OCI-LY7 (cell line): ENCODE results near the gene FAM120A. TPM values are rescaled to one million over a fixed set of nuclear protein-coding genes. Genes with fewer than 3 reads are reported as not detected.

Experiments
- BruUV-seq: library from RNA; stranded (reverse); fragments of 400-500 nt; replicated peaks from 2 replicates; lab custom pipeline; 2021; lab: Mats Ljungman, UMichigan
- CTCF ChIA-PET: fragments of 300-600 bp; sonication (Branson Sonifier 250); formaldehyde crosslinking; loops from one replicate; lab custom pipeline; 2022; ENCODE audit warnings: antibody characterized with exemption; ENCODE audit not compliant: unreplicated experiment; lab: Charles Lee
- POLR2A ChIA-PET: fragments of 300-600 bp; sonication (Branson Sonifier 250); formaldehyde crosslinking; loops from one replicate; lab custom pipeline; 2022; ENCODE audit warnings: antibody characterized with exemption; lab: Charles Lee
- DNase-seq: peaks from one replicate; pipeline ENCODE4 v3.0.0-alpha.2; 2015; ENCODE audit warnings: low spot score
- H2AFZ ChIP-seq: fragments of 200-600 bp; sonication (generic), shearing (Covaris generic); 2 replicates; pipeline ENCODE4 v1.6.1; 2014; ENCODE audit warnings: mild to moderate bottlenecking, antibody characterized with exemption, low read length, moderate library complexity
- H3K27ac ChIP-seq: fragments of 200-600 bp; sonication (generic); 2 replicates; pipeline ENCODE4 v1.5.1; 2014; ENCODE audit warnings: mixed run types, low read depth, mild to moderate bottlenecking, moderate library complexity, low read length, inconsistent platforms; ENCODE audit not compliant: poor library complexity, severe bottlenecking
- H3K36me3 ChIP-seq: fragments of 200-600 bp; sonication (generic); 2 replicates; pipeline ENCODE4 v1.6.1; 2014; ENCODE audit warnings: mild to moderate bottlenecking, antibody characterized with exemption, low read length, moderate library complexity, mixed read lengths; ENCODE audit not compliant: insufficient read depth
- H3K4me1 ChIP-seq: fragments of 200-600 bp; sonication (generic); 2 replicates; pipeline ENCODE4 v1.5.1; 2014; ENCODE audit warnings: mild to moderate bottlenecking, low read length; ENCODE audit not compliant: insufficient read depth, poor library complexity, severe bottlenecking
- H3K4me2 ChIP-seq: fragments of 200-600 bp; sonication (generic); 2 replicates; pipeline ENCODE4 v1.6.1; 2014; ENCODE audit warnings: mild to moderate bottlenecking, low read length
- H3K4me3 ChIP-seq: fragments of 200-600 bp; sonication (generic); 2 replicates; pipeline ENCODE4 v1.5.1; 2014; ENCODE audit warnings: mild to moderate bottlenecking, low read depth, low read length; ENCODE audit not compliant: poor library complexity, severe bottlenecking
- H3K79me2 ChIP-seq: fragments of 200-600 bp; sonication (generic); 2 replicates; pipeline ENCODE4 v1.6.1; 2016; ENCODE audit warnings: low read depth, mild to moderate bottlenecking, low read length, moderate library complexity, mixed read lengths; ENCODE audit not compliant: insufficient read depth
- H3K9me2 ChIP-seq: fragments of 200-600 bp; sonication (generic); 2 replicates; pipeline ENCODE4 v1.6.1; 2016; ENCODE audit warnings: mild to moderate bottlenecking, low read length, mixed read lengths; ENCODE audit not compliant: insufficient read depth
- H3K9me3 ChIP-seq: fragments of 200-600 bp; sonication (generic); 2 replicates; pipeline ENCODE4 v1.6.1; 2014; ENCODE audit warnings: mild to moderate bottlenecking, mixed run types, low read length, mixed read lengths
- H4K20me1 ChIP-seq: fragments of 200-600 bp; sonication (generic); 2 replicates; pipeline ENCODE4 v1.6.1; 2014; ENCODE audit warnings: mild to moderate bottlenecking, antibody characterized with exemption, low read length, moderate library complexity, mixed read lengths; ENCODE audit not compliant: insufficient read depth
- EZH2phosphoT487 ChIP-seq: fragments of 200-600 bp; sonication (generic); IDR thresholded peaks from 2 replicates; pipeline ENCODE4 v1.6.1; 2018; ENCODE audit warnings: low read depth, borderline replicate concordance, mild to moderate bottlenecking, mixed run types, antibody characterized with exemption, low read length, moderate library complexity, mixed read lengths
- intact Hi-C: fragments of 100-400 bp; cut with micrococcal nuclease; formaldehyde crosslinking; loops from one replicate; pipeline ENCODE4 v1.10.0; 2022; ENCODE audit not compliant: unreplicated experiment
- total RNA-seq, 2 experiments: library from RNA; depleted of rRNA in 1 of 2; stranded (reverse); fragments of >200 nt in 1 of 2; shearing (Covaris generic) in 1 of 2; gene quantifications; 2 replicates each; pipeline ENCODE4 v1.2.3, GENCODE V29; 2014 to 2022
- TF ChIP-seq, protein P1 (sequence below): fragments of 200-600 bp; sonication (generic); conservative IDR thresholded peaks from 2 replicates; pipeline ENCODE4 v1.5.1; 2014; ENCODE audit warnings: mild to moderate bottlenecking, antibody characterized with exemption, low read length, moderate library complexity, mixed read lengths

The FAM120A gene
- total RNA-seq, 2 experiments from 2014 or later, result 81.9 to 104 TPM

DNA sequence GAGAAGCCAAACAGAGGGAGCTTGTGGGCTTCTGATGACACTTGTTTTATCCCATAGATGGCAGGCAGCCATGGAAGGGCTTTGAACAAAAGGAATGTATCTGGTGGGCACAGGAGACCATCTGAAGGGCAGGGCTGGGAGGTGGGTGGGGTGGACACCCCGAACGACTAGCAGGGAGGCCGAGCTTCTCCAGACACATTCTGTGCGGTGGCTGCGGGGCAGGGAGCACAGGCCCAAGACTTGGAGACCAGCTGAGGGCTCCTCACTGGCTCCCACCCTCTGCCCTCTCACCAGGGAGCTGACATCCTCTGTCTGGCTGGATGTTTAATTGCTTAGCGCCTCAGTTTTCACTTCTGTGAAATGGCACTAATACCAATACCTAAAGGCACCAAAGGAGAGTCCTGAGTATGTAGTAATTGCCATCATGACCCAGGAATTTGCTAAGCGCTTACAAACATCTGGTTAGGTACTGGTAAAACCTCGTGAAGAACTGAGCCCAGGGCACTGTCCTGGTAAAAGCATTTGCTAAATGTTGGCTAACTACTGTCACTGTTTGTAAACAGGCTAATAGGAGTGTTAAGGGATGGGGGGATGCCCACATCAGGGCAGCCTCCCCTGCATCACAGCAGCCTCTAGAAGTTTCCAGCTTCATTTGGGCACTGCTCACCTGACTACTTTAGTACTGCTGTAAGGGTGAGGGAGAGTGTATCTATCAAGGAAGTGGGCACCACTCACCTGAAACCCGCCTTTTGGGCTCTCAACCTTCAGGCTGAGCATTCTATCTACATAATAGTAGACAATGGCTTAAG, 122.8 kb downstream of the FAM120A start:
- Histone ChIP-seq H3K27ac (no peak overlapping the region), H3K4me3 (no peak overlapping the region), H3K9me2 (no peaks in the 10 kb centered on the region), H2AFZ (no peak overlapping the region), H3K4me2 (no peak overlapping the region), H3K36me3 (peaks cover 10% of the 10 kb centered on the region; the same call in 1 of the 2 replicates), H3K4me1 (peaks cover 23% of the 10 kb centered on the region), H3K9me3 (peaks cover 6% of the 10 kb centered on the region; the same call in 1 of the 2 replicates), H4K20me1 (no peaks in the 10 kb centered on the region), H3K79me2 (no peaks in the 10 kb centered on the region)
- ChIA-PET POLR2A (interaction anchor here (0.6 to 0.7 kb wide), 5 partner anchors 84 to 829 kb away, joined by 3 to 8 read pairs (median 5); no protein-coding TSS in a partner anchor), CTCF (no interaction called here)
- peak; percentile 11 for DNase-seq
- intact Hi-C loops, result no loop called here
- BruUV-seq, result no TSS peak
- TF ChIP-seq, protein P1, sequence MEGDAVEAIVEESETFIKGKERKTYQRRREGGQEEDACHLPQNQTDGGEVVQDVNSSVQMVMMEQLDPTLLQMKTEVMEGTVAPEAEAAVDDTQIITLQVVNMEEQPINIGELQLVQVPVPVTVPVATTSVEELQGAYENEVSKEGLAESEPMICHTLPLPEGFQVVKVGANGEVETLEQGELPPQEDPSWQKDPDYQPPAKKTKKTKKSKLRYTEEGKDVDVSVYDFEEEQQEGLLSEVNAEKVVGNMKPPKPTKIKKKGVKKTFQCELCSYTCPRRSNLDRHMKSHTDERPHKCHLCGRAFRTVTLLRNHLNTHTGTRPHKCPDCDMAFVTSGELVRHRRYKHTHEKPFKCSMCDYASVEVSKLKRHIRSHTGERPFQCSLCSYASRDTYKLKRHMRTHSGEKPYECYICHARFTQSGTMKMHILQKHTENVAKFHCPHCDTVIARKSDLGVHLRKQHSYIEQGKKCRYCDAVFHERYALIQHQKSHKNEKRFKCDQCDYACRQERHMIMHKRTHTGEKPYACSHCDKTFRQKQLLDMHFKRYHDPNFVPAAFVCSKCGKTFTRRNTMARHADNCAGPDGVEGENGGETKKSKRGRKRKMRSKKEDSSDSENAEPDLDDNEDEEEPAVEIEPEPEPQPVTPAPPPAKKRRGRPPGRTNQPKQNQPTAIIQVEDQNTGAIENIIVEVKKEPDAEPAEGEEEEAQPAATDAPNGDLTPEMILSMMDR, result no peak
- TF ChIP-seq EZH2phosphoT487, result no peak

DNA sequence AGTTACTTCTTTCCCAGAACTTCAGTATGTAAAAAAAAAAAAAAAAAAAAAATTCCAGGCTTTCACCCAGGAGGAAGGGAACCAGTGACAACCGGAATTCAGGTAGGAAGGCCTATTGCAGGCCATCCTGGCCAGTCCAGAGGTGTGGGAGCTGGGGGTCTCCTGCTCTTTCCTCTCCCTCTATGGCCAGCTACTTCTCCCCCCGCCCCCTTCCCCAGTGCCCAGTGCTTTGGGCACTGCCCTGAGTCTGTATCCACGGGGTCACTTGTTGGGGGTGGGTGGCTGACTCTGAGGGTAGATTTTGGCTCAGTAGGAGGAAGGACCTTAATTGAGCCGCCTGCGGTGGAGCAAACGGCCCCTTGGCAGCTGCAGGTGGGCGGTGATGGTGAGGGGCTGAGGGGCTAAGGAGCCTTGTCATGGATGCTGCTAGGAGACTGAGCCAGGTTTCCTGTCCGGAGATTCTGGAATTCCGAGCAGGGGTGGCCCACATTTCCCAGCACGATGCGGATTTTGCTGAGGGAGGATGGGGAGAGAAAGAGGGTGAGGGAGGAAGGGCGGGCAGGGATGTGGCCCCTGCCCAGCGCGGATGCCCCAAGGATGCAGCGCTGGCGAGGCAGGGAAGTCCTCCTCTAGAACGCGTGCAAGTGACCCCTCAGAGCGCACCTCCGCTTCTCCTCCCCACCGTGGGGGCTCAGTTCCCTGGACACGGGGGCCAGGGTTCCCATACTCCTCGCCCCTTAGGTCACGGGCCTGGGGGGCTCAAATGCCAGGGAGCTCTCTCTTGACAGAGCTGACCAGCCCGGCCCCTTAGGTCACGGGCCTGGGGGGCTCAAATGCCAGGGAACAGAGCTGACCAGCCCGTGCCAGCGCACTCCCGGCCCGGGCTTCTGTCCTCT, 123.7 kb downstream of the FAM120A start:
- peak overlapping the region; percentile 88 for H3K4me2 ChIP-seq
- peak overlapping the region; percentile 72 for H3K4me3 ChIP-seq
- intact Hi-C loops, result no loop called here
- no TSS peak for BruUV-seq
- CTCF ChIA-PET, result no interaction called here
- H2AFZ ChIP-seq, result peak overlapping the region; percentile 57
- TF ChIP-seq, protein P1, result no peak
- TF ChIP-seq EZH2phosphoT487, result no peak
- H3K27ac ChIP-seq, result no peak overlapping the region
- no peaks in the 10 kb centered on the region for H3K9me2 ChIP-seq
- H3K9me3 ChIP-seq, result peaks cover 6% of the 10 kb centered on the region; the same call in 1 of the 2 replicates
- H3K4me1 ChIP-seq, result peaks cover 18% of the 10 kb centered on the region
- DNase-seq, result no peak
- H4K20me1 ChIP-seq, result no peaks in the 10 kb centered on the region
- POLR2A ChIA-PET, result interaction anchor here (0.7 kb wide), 1 partner anchor 310 kb away, joined by 8 read pairs; no protein-coding TSS in a partner anchor
- H3K36me3 ChIP-seq, result peaks cover 6% of the 10 kb centered on the region; the same call in 1 of the 2 replicates
- H3K79me2 ChIP-seq, result no peaks in the 10 kb centered on the region
